ENCODE measurements around the gene DLK1.

- TF ChIP-seq CTCF (IDR thresholded peaks at IDR 0.05) (no peak), POLR2A (IDR thresholded peaks at IDR 0.05) (no peak)
Measured at GRCh38 chr14:100712490-100712889, 14.2 kb upstream of the DLK1 start.
